Vagina (tissue), 2 donors: Measurements from ENCODE around the gene UBE2F. TPM values are rescaled to one million over a fixed set of nuclear protein-coding genes. Genes with fewer than 3 reads are reported as not detected.

Experiments
- DNase-seq, 2 donors: peaks; one replicate each; pipeline ENCODE4 v3.0.0-alpha.2; 2017; ENCODE audit errors: extremely low spot score in 2 of 2
- H3K27ac ChIP-seq: fragments of 200-600 bp; sonication (generic); one replicate; pipeline ENCODE4 v1.5.1; 2019
- H3K27me3 ChIP-seq: fragments of 200-600 bp; sonication (generic); one replicate; pipeline ENCODE4 v1.5.1; 2019
- H3K36me3 ChIP-seq, 2 donors: fragments of 200-600 bp; sonication (generic); one replicate each; pipeline ENCODE4 v1.5.1; 2017 to 2019
- H3K4me1 ChIP-seq: fragments of 200-600 bp; sonication (generic); one replicate; pipeline ENCODE4 v1.5.1; 2019
- H3K4me3 ChIP-seq, 2 donors: fragments of 200-600 bp; sonication (generic); 1 replicate in 1 of 2; 2 replicates in 1 of 2; pipeline ENCODE4 v1.5.1; 2016 to 2019
- H3K9me3 ChIP-seq: fragments of 200-600 bp; sonication (generic); one replicate; pipeline ENCODE4 v1.5.1; 2019
- CTCF ChIP-seq, 3 experiments: fragments of 450-650 bp in 2 of 3; fragments of 200-600 bp in 1 of 3; sonication (generic) in 1 of 3; IDR thresholded peaks; one replicate each; pipeline ENCODE4 v1.5.1; 2017 to 2019; ENCODE audit warnings: antibody characterized with exemption in 3 of 3, mild to moderate bottlenecking in 2 of 3, moderate library complexity in 2 of 3
- POLR2A ChIP-seq, 2 donors: fragments of 450-650 bp; IDR thresholded peaks; one replicate each; pipeline ENCODE4 v1.6.1; 2017; ENCODE audit warnings: antibody characterized with exemption in 2 of 2, mild to moderate bottlenecking in 2 of 2, moderate library complexity in 2 of 2
- POLR2AphosphoS5 ChIP-seq, 2 donors: sonication (generic); formaldehyde crosslinking; IDR thresholded peaks; one replicate each; pipeline ENCODE4 v1.9.0; 2017; ENCODE audit warnings: antibody characterized with exemption in 2 of 2, mild to moderate bottlenecking in 2 of 2, low read depth in 1 of 2; ENCODE audit not compliant: insufficient read depth in 1 of 2
- intact Hi-C: fragments of 100-400 bp; cut with DNase I; formaldehyde crosslinking; loops from one replicate; pipeline ENCODE4 v1.15.1; 2023
- total RNA-seq: library from RNA; depleted of rRNA; stranded (reverse); fragments of >200 nt; gene quantifications from one replicate; pipeline ENCODE4 v1.2.3, GENCODE V29; 2016

UBE2F gene
- total RNA-seq, 1 donor from 2014 or later, result 57.0 TPM

GRCh38 chr2:237940828-237941227 lies 26.0 kb upstream of the UBE2F start:
- TF ChIP-seq POLR2A (IDR thresholded peaks at IDR 0.05), result no peak
- no peak for TF ChIP-seq POLR2AphosphoS5 (IDR thresholded peaks at IDR 0.05; ENCODE audit: insufficient read depth in 1 of 2, low read depth in 1 of 2)
- no peak for TF ChIP-seq CTCF (IDR thresholded peaks at IDR 0.05)
- no peak overlapping the region for H3K4me3 ChIP-seq
- H3K27ac ChIP-seq, result no peak overlapping the region
- intact Hi-C loops, result no loop called here
- H3K4me1 ChIP-seq, result no peaks in the 10 kb centered on the region
- H3K36me3 ChIP-seq, result no peaks in the 10 kb centered on the region
- H3K27me3 ChIP-seq, result no peaks in the 10 kb centered on the region
- H3K9me3 ChIP-seq, result no peaks in the 10 kb centered on the region
- DNase-seq, result no peak

GRCh38 chr2:237941239-237941638 lies 25.6 kb upstream of the UBE2F start:
- Histone ChIP-seq H3K27ac (no peak overlapping the region), H3K4me1 (no peaks in the 10 kb centered on the region), H3K9me3 (no peaks in the 10 kb centered on the region), H3K36me3 (no peaks in the 10 kb centered on the region), H3K4me3 (no peak overlapping the region), H3K27me3 (no peaks in the 10 kb centered on the region)
- DNase-seq, result no peak
- no peak for TF ChIP-seq POLR2A (IDR thresholded peaks at IDR 0.05)
- TF ChIP-seq POLR2AphosphoS5 (IDR thresholded peaks at IDR 0.05; ENCODE audit: insufficient read depth in 1 of 2, low read depth in 1 of 2), result no peak
- no peak for TF ChIP-seq CTCF (IDR thresholded peaks at IDR 0.05)
- intact Hi-C loops, result no loop called here

GRCh38 chr2:237942513-237942899 lies 24.3 kb upstream of the UBE2F start:
- Histone ChIP-seq H3K4me1 (no peaks in the 10 kb centered on the region), H3K9me3 (no peaks in the 10 kb centered on the region), H3K4me3 (no peak overlapping the region), H3K27me3 (no peaks in the 10 kb centered on the region), H3K27ac (no peak overlapping the region), H3K36me3 (no peaks in the 10 kb centered on the region)
- TF ChIP-seq POLR2A (IDR thresholded peaks at IDR 0.05), result no peak
- TF ChIP-seq CTCF (IDR thresholded peaks at IDR 0.05), result no peak
- intact Hi-C loops, result no loop called here
- DNase-seq, result no peak

GRCh38 chr2:237943395-237944094 lies 23.3 kb upstream of the UBE2F start:
- intact Hi-C loops, result no loop called here
- H3K27me3 ChIP-seq, result no peaks in the 10 kb centered on the region
- TF ChIP-seq POLR2AphosphoS5 (IDR thresholded peaks at IDR 0.05; ENCODE audit: insufficient read depth in 1 of 2, low read depth in 1 of 2) (no peak), CTCF (IDR thresholded peaks at IDR 0.05) (no peak), POLR2A (IDR thresholded peaks at IDR 0.05) (no peak)
- no peak overlapping the region for H3K4me3 ChIP-seq
- DNase-seq, result no peak
- H3K9me3 ChIP-seq, result no peaks in the 10 kb centered on the region
- no peak overlapping the region for H3K27ac ChIP-seq
- H3K36me3 ChIP-seq, result no peaks in the 10 kb centered on the region
- no peaks in the 10 kb centered on the region for H3K4me1 ChIP-seq

GRCh38 chr2:237944302-237944701 lies 22.5 kb upstream of the UBE2F start:
- no peak for DNase-seq
- no peak overlapping the region for H3K27ac ChIP-seq
- no peaks in the 10 kb centered on the region for H3K36me3 ChIP-seq
- TF ChIP-seq POLR2AphosphoS5 (IDR thresholded peaks at IDR 0.05; ENCODE audit: insufficient read depth in 1 of 2, low read depth in 1 of 2) (no peak), POLR2A (IDR thresholded peaks at IDR 0.05) (no peak), CTCF (IDR thresholded peaks at IDR 0.05) (no peak)
- no peaks in the 10 kb centered on the region for H3K4me1 ChIP-seq
- no peaks in the 10 kb centered on the region for H3K27me3 ChIP-seq
- H3K4me3 ChIP-seq, result no peak overlapping the region
- intact Hi-C loops, result no loop called here
- H3K9me3 ChIP-seq, result no peaks in the 10 kb centered on the region
